AG09309 (cell line): ENCODE measurements around the gene UQCRQ.

Experiments used
- DNase-seq: peaks from one replicate; pipeline ENCODE4 v3.0.0-alpha.2; 2010; ENCODE audit warnings: low read depth
- H3K4me3 ChIP-seq: 2 replicates; pipeline ENCODE4 v1.5.1; 2011; ENCODE audit warnings: mild to moderate bottlenecking, low read depth, low read length, moderate library complexity; ENCODE audit not compliant: control insufficient read depth
- TF ChIP-seq, protein P1 (sequence below): IDR thresholded peaks from 2 replicates; pipeline ENCODE4 v1.5.1; 2011; ENCODE audit warnings: mild to moderate bottlenecking, low read depth, low read length, inconsistent platforms; ENCODE audit not compliant: insufficient read depth, control insufficient read depth; ENCODE audit errors: missing control alignments

UQCRQ gene

DNA sequence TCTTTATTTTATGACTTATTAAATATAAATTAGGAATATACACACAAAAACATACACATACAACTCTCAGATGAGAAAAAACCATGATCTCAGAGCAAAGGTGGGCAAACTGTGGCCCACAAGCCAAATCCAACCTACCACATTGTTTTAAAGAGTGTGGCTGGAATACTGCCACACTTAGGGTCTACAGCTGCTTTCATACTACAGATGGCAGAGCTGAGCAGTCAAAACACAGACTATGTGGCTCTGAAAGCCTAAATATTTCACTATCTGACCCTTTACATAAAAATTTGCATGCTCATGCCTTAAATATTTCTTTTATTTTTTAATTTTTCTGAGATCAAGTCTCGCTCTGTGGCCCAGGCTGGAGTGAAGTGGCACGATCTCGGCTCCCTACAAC is 35.3 kb downstream of the UQCRQ start:
- no peak for DNase-seq
- TF ChIP-seq, protein P1, sequence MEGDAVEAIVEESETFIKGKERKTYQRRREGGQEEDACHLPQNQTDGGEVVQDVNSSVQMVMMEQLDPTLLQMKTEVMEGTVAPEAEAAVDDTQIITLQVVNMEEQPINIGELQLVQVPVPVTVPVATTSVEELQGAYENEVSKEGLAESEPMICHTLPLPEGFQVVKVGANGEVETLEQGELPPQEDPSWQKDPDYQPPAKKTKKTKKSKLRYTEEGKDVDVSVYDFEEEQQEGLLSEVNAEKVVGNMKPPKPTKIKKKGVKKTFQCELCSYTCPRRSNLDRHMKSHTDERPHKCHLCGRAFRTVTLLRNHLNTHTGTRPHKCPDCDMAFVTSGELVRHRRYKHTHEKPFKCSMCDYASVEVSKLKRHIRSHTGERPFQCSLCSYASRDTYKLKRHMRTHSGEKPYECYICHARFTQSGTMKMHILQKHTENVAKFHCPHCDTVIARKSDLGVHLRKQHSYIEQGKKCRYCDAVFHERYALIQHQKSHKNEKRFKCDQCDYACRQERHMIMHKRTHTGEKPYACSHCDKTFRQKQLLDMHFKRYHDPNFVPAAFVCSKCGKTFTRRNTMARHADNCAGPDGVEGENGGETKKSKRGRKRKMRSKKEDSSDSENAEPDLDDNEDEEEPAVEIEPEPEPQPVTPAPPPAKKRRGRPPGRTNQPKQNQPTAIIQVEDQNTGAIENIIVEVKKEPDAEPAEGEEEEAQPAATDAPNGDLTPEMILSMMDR: no peak
- no peak overlapping the region for H3K4me3 ChIP-seq

GRCh38 chr5:132905938-132906337 is 39.5 kb downstream of the UQCRQ start:
- DNase-seq: no peak
- no peak overlapping the region for H3K4me3 ChIP-seq
- TF ChIP-seq, protein P1: no peak

- no peak overlapping the region for H3K4me3 ChIP-seq
- TF ChIP-seq, protein P1: no peak
- DNase-seq: no peak
Observed at GRCh38 chr5:132907161-132907560, 40.7 kb downstream of the UQCRQ start.

DNA sequence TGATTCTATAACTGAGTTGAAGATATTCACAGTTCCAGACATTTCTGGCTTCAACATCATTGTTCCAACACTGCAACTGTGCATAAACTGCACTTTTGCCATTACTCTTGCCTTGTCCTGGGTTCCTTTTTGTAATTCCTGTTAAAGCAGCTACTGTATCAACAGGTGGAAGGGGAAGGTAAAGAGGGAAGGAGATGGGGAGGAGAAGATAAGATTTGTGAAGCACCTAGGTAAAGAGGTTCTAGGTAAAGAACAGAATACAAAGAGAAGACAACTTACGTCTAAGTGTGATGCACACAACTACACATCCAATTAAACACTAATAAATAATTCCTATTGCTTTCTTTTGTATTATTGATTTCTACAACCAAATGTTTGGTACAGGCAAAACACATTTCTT is 43.3 kb downstream of the UQCRQ start:
- TF ChIP-seq, protein P1: no peak
- H3K4me3 ChIP-seq: no peak overlapping the region
- DNase-seq: no peak

GRCh38 chr5:132915681-132916080 is 49.2 kb downstream of the UQCRQ start:
- H3K4me3 ChIP-seq: no peak overlapping the region
- DNase-seq: no peak
- TF ChIP-seq, protein P1: no peak

DNA sequence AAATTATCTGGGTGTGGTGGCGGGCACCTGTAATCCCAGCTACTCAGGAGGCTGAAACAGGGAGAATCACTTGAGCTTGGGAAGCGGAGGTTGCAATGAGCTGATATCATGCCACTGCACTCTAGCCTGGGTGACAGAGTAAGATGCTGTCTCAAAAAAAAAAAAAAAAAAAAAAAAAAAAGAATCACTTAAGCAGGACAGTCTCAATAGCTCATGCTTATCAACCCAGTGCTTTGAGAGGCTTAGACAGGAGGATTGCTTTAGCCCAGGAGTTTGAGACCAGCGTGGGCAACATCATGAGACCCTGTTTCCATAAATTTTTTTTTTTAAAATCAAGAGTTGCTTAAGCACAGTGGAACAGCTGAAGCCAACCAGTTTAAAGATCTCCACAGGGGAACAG is 49.6 kb downstream of the UQCRQ start:
- DNase-seq: no peak
- TF ChIP-seq, protein P1: no peak
- H3K4me3 ChIP-seq: no peak overlapping the region
